ENCODE results near the gene GSG1.
"Not testable (repeated sequence)": the region's sequence is repeated elsewhere in the genome, so short reads cannot be mapped to it uniquely, and the experiment has no call there.

The GSG1 gene

GRCh38 chr12:13094367-13094766, 9.1 kb downstream of the GSG1 start:
- intact Hi-C loops (cut with DNase I) = no loop called here

GRCh38 chr12:13093848-13094220, 9.6 kb downstream of the GSG1 start:
- intact Hi-C loops (cut with DNase I) = no loop called here
- no peak for DNase-seq

More at GRCh38 chr12:13094367-13094766, 9.1 kb downstream of the GSG1 start:
- DNase-seq = no peak

- intact Hi-C loops (cut with DNase I) = no loop called here
- no peak for DNase-seq
These were observed 10.1 kb downstream of the GSG1 start for GRCh38 chr12:13093191-13093847.

- intact Hi-C loops (cut with DNase I) = no loop called here
- DNase-seq = no peak
These were observed 11.6 kb downstream of the GSG1 start for GRCh38 chr12:13091832-13092231.

- no peak for DNase-seq
- intact Hi-C loops (cut with DNase I) = no loop called here
These were observed 13.4 kb downstream of the GSG1 start for GRCh38 chr12:13090054-13090453.

- intact Hi-C loops (cut with DNase I) = no loop called here
- DNase-seq = no peak
These were observed 15.0 kb downstream of the GSG1 start for GRCh38 chr12:13088496-13088895.

GRCh38 chr12:13087766-13088165, 15.7 kb downstream of the GSG1 start:
- intact Hi-C loops (cut with DNase I) = no loop called here
- no peak for DNase-seq

GRCh38 chr12:13085968-13086686, 17.3 kb downstream of the GSG1 start:
- no peak for DNase-seq
- intact Hi-C loops (cut with DNase I) = no loop called here

- intact Hi-C loops (cut with DNase I) = no loop called here
- no peak for DNase-seq
These were observed 18.4 kb downstream of the GSG1 start for GRCh38 chr12:13084898-13085640.

GRCh38 chr12:13083638-13084037, 19.8 kb downstream of the GSG1 start:
- not testable (repeated sequence) for DNase-seq

GRCh38 chr12:13082861-13083260, 20.6 kb downstream of the GSG1 start:
- DNase-seq = no peak
- intact Hi-C loops (cut with DNase I) = no loop called here

More at GRCh38 chr12:13083638-13084037, 19.8 kb downstream of the GSG1 start:
- intact Hi-C loops (cut with DNase I) = not testable (repeated sequence)

GRCh38 chr12:13080266-13080665, 23.2 kb downstream of the GSG1 start:
- intact Hi-C loops (cut with DNase I) = no loop called here
- DNase-seq = no peak

GRCh38 chr12:13079440-13079906, 24.0 kb downstream of the GSG1 start:
- intact Hi-C loops (cut with DNase I) = no loop called here
- DNase-seq = no peak

- DNase-seq = no peak
- intact Hi-C loops (cut with DNase I) = no loop called here
These were observed 27.5 kb downstream of the GSG1 start for GRCh38 chr12:13075786-13076570.

GRCh38 chr12:13075118-13075480, 28.4 kb downstream of the GSG1 start:
- intact Hi-C loops (cut with DNase I) = no loop called here
- DNase-seq = no peak

- intact Hi-C loops (cut with DNase I) = no loop called here
- no peak for DNase-seq
These were observed 28.9 kb downstream of the GSG1 start for GRCh38 chr12:13074396-13075117.

- intact Hi-C loops (cut with DNase I) = no loop called here
- no peak for DNase-seq
These were observed 30.3 kb downstream of the GSG1 start for GRCh38 chr12:13073173-13073572.

GRCh38 chr12:13071305-13072280, 31.9 kb downstream of the GSG1 start:
- no peak for DNase-seq
- intact Hi-C loops (cut with DNase I) = no loop called here

- intact Hi-C loops (cut with DNase I) = no loop called here
- no peak for DNase-seq
These were observed 34.1 kb downstream of the GSG1 start for GRCh38 chr12:13069380-13069779.

Data from posterior cingulate gyrus (tissue), 11 donors.